Mesenchymal stem cell (in vitro differentiated cells and primary cell): ENCODE results near the gene GAL3ST3.

Experiments
- DNase-seq: peaks from one replicate; pipeline ENCODE4 v3.0.0-alpha.2; 2013
- H2AFZ ChIP-seq: one replicate; pipeline ENCODE4 v1.6.1; 2013; ENCODE audit warnings: low read depth, mild to moderate bottlenecking, control low read depth, inconsistent platforms, low read length, moderate library complexity
- H2AK5ac ChIP-seq: 2 replicates; pipeline ENCODE4 v1.6.1; 2013; ENCODE audit warnings: low read length, moderate library complexity, mild to moderate bottlenecking, inconsistent platforms; ENCODE audit not compliant: severe bottlenecking
- H2BK120ac ChIP-seq: one replicate; pipeline ENCODE4 v1.6.1; 2013; ENCODE audit warnings: low read depth, mild to moderate bottlenecking, inconsistent platforms, low read length, moderate library complexity
- H2BK12ac ChIP-seq, 2 experiments: one replicate each; pipeline ENCODE4 v1.6.1; 2013; ENCODE audit warnings: inconsistent platforms in 2 of 2, low read length in 2 of 2, mild to moderate bottlenecking in 2 of 2, moderate library complexity in 2 of 2, control low read depth in 1 of 2
- H2BK15ac ChIP-seq: one replicate; pipeline ENCODE4 v1.6.1; 2013; ENCODE audit warnings: mild to moderate bottlenecking, low read depth, inconsistent platforms; ENCODE audit not compliant: poor library complexity, severe bottlenecking
- H2BK5ac ChIP-seq: 2 replicates; pipeline ENCODE4 v1.6.1; 2013; ENCODE audit warnings: low read depth, mild to moderate bottlenecking, low read length, control low read depth, inconsistent platforms; ENCODE audit not compliant: poor library complexity, severe bottlenecking
- H3K14ac ChIP-seq, 2 experiments: one replicate each; pipeline ENCODE4 v1.6.1; 2013; ENCODE audit warnings: inconsistent platforms in 2 of 2, low read length in 2 of 2, control low read depth in 1 of 2, mild to moderate bottlenecking in 1 of 2, moderate library complexity in 1 of 2
- H3K18ac ChIP-seq, 2 experiments: one replicate each; pipeline ENCODE4 v1.6.1; 2013; ENCODE audit warnings: inconsistent platforms in 2 of 2, low read length in 2 of 2, control low read depth in 1 of 2, low read depth in 1 of 2, mild to moderate bottlenecking in 1 of 2
- H3K23ac ChIP-seq, 2 experiments: one replicate each; pipeline ENCODE4 v1.6.1; 2013; ENCODE audit warnings: inconsistent platforms in 2 of 2, low read length in 2 of 2, mild to moderate bottlenecking in 2 of 2, moderate library complexity in 2 of 2, control low read depth in 1 of 2
- H3K27ac ChIP-seq: 2 replicates; pipeline ENCODE4 v1.5.1; 2013; ENCODE audit warnings: mild to moderate bottlenecking, moderate library complexity, low read length, control low read depth, inconsistent platforms; ENCODE audit not compliant: poor library complexity, severe bottlenecking
- H3K27me3 ChIP-seq, 2 experiments: 2 replicates each; pipeline versions ENCODE4 v1.6.1 to v1.7.0; 2013; ENCODE audit warnings: low read length in 2 of 2, mild to moderate bottlenecking in 2 of 2, moderate library complexity in 2 of 2, control low read depth in 1 of 2, inconsistent platforms in 1 of 2; ENCODE audit not compliant: control insufficient read depth in 1 of 2, insufficient read depth in 1 of 2
- H3K36me3 ChIP-seq, 2 experiments: 2 replicates each; pipeline versions ENCODE4 v1.6.1 to v1.7.0; 2013; ENCODE audit warnings: low read length in 2 of 2, control low read depth in 1 of 2, inconsistent platforms in 1 of 2, low read depth in 1 of 2, mild to moderate bottlenecking in 1 of 2; ENCODE audit not compliant: insufficient read depth in 2 of 2, control insufficient read depth in 1 of 2
- H3K4ac ChIP-seq, 2 experiments: one replicate each; pipeline ENCODE4 v1.6.1; 2013; ENCODE audit warnings: inconsistent platforms in 2 of 2, low read length in 2 of 2, mild to moderate bottlenecking in 2 of 2, moderate library complexity in 2 of 2, control low read depth in 1 of 2, low read depth in 1 of 2
- H3K4me1 ChIP-seq: 2 replicates; pipeline ENCODE4 v1.6.1; 2013; ENCODE audit warnings: low read depth, low read length, control low read depth; ENCODE audit not compliant: control insufficient read depth, insufficient read depth
- H3K4me2 ChIP-seq: 2 replicates; pipeline ENCODE4 v1.6.1; 2013; ENCODE audit warnings: low read length, mild to moderate bottlenecking, inconsistent platforms; ENCODE audit not compliant: poor library complexity, severe bottlenecking
- H3K4me3 ChIP-seq, 2 experiments: 2 replicates each; pipeline versions ENCODE4 v1.5.1 to v1.7.0; 2013; ENCODE audit warnings: low read length in 2 of 2, mild to moderate bottlenecking in 2 of 2, control low read depth in 1 of 2, low read depth in 1 of 2; ENCODE audit not compliant: insufficient read depth in 1 of 2
- H3K79me1 ChIP-seq: replicated peaks from 2 replicates; pipeline ENCODE4 v1.6.1; 2013; ENCODE audit warnings: mild to moderate bottlenecking, control low read depth, low read length, inconsistent platforms; ENCODE audit not compliant: poor library complexity, severe bottlenecking
- H3K9ac ChIP-seq: 2 replicates; pipeline ENCODE4 v1.7.0; 2013; ENCODE audit warnings: mild to moderate bottlenecking, low read length, moderate library complexity
- H3K9me3 ChIP-seq: 2 replicates; pipeline ENCODE4 v1.7.0; 2013; ENCODE audit warnings: mild to moderate bottlenecking, low read length; ENCODE audit not compliant: control insufficient read depth
- H4K8ac ChIP-seq: one replicate; pipeline ENCODE4 v1.6.1; 2013; ENCODE audit warnings: inconsistent platforms, mild to moderate bottlenecking, low read length, moderate library complexity
- H4K91ac ChIP-seq: one replicate; pipeline ENCODE4 v1.6.1; 2013; ENCODE audit warnings: mild to moderate bottlenecking, low read length, inconsistent platforms
- WGBS: methylation state at CpG from one replicate; pipeline ENCODE4 v1.1.7; 2013; ENCODE audit warnings: mixed read lengths; 5-methylcytosine and 5-hydroxymethylcytosine counted together

Gene GAL3ST3

GRCh38 chr11:66076561-66076960 is 27.6 kb upstream of the GAL3ST3 start:
- H3K4ac ChIP-seq, result no peak overlapping the region
- no peak overlapping the region for H4K91ac ChIP-seq
- no peak overlapping the region for H3K23ac ChIP-seq
- no peaks in the 10 kb centered on the region for H3K9me3 ChIP-seq
- no peak overlapping the region for H3K4me2 ChIP-seq
- no peak overlapping the region for H2BK5ac ChIP-seq
- no peak overlapping the region for H3K27ac ChIP-seq
- 94% methylated on average over 9 of the region's 9 CpGs for WGBS
- no peak overlapping the region for H2AFZ ChIP-seq
- H3K36me3 ChIP-seq, result peaks cover 22 to 24% of the 10 kb centered on the region in 2 experiments
- H2BK12ac ChIP-seq, result no peak overlapping the region
- H3K14ac ChIP-seq, result no peak overlapping the region
- no peak overlapping the region for H4K8ac ChIP-seq
- H2AK5ac ChIP-seq, result no peak overlapping the region
- no peak overlapping the region for H3K4me3 ChIP-seq
- no peak overlapping the region for H2BK120ac ChIP-seq
- no peak overlapping the region for H3K9ac ChIP-seq
- no peak for DNase-seq
- H2BK15ac ChIP-seq, result no peak overlapping the region
- no peaks in the 10 kb centered on the region for H3K27me3 ChIP-seq
- peaks cover 11% of the 10 kb centered on the region for H3K4me1 ChIP-seq
- peak overlapping the region in 1 of 2 experiments; percentile 16 for H3K18ac ChIP-seq
- peaks cover 17% of the 10 kb centered on the region for H3K79me1 ChIP-seq

DNA sequence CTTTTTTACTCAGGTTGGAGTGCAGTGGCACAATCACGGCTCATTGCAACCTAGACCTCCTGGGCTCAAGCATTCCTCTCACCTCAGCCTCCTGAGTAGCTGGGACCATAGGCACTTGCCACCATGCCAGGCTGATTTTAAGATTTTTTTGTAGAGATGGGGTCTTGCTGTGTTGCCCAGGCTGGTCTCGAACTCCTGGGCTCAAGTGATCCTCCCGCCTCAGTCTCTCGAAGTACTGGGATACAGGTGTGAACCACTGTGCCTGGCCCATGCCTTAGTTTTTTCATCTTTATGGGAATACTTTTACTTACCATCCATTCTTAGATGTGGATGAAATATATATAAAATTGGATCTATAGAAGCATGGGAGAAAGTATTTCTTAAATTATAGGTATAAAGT is 26.3 kb upstream of the GAL3ST3 start:
- Histone ChIP-seq H3K4me3 (no peak overlapping the region), H3K27ac (no peak overlapping the region), H2AK5ac (no peak overlapping the region), H3K4me2 (no peak overlapping the region), H3K4me1 (peaks cover 3% of the 10 kb centered on the region), H3K18ac (no peak overlapping the region), H3K9ac (no peak overlapping the region), H2BK120ac (no peak overlapping the region), H4K91ac (no peak overlapping the region), H3K79me1 (peaks cover 10% of the 10 kb centered on the region), H4K8ac (no peak overlapping the region), H3K36me3 (peaks cover 24% of the 10 kb centered on the region in 2 experiments), H3K4ac (no peak overlapping the region), H3K27me3 (no peaks in the 10 kb centered on the region), H2BK5ac (no peak overlapping the region), H3K23ac (no peak overlapping the region), H3K9me3 (no peaks in the 10 kb centered on the region), H3K14ac (no peak overlapping the region), H2AFZ (no peak overlapping the region), H2BK15ac (no peak overlapping the region), H2BK12ac (no peak overlapping the region)
- 100% methylated on average over 2 of the region's 4 CpGs for WGBS
- DNase-seq, result no peak

DNA sequence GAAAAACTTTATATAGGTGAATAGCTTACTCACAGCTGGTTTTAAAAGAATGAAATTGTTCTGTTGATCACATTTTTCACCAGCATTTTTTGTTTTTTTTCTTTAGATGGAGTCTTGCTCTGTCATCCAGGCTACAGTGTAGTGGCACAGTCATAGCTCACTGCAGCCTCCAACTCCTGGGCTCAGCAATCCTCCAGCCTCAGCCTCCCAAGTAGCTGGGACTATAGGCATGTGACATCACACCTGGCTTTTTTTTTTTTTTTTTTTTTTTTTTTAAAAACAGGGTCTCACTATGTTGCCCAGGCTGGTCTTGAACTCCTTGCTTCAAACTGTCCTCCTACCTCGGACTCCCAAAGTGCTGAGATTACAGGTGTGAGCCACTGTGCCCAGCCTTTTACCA is 24.7 kb upstream of the GAL3ST3 start:
- H2BK120ac ChIP-seq, result no peak overlapping the region
- H3K18ac ChIP-seq, result no peak overlapping the region
- peaks cover 10% of the 10 kb centered on the region for H3K4me1 ChIP-seq
- H3K27me3 ChIP-seq, result no peaks in the 10 kb centered on the region
- peaks cover 5% of the 10 kb centered on the region for H3K79me1 ChIP-seq
- H3K9me3 ChIP-seq, result no peaks in the 10 kb centered on the region
- no peak overlapping the region for H3K27ac ChIP-seq
- no peak for DNase-seq
- H2BK15ac ChIP-seq, result no peak overlapping the region
- H3K14ac ChIP-seq, result no peak overlapping the region
- no peak overlapping the region for H2BK5ac ChIP-seq
- peaks cover 28 to 30% of the 10 kb centered on the region in 2 experiments for H3K36me3 ChIP-seq
- H2AK5ac ChIP-seq, result no peak overlapping the region
- H4K8ac ChIP-seq, result no peak overlapping the region
- H3K4me2 ChIP-seq, result no peak overlapping the region
- no peak overlapping the region for H3K4ac ChIP-seq
- no peak overlapping the region for H3K4me3 ChIP-seq
- no peak overlapping the region for H3K23ac ChIP-seq
- WGBS, result 100% methylated on average over 1 of the region's 1 CpG
- no peak overlapping the region for H4K91ac ChIP-seq
- no peak overlapping the region for H2BK12ac ChIP-seq
- H3K9ac ChIP-seq, result no peak overlapping the region
- H2AFZ ChIP-seq, result no peak overlapping the region

DNA sequence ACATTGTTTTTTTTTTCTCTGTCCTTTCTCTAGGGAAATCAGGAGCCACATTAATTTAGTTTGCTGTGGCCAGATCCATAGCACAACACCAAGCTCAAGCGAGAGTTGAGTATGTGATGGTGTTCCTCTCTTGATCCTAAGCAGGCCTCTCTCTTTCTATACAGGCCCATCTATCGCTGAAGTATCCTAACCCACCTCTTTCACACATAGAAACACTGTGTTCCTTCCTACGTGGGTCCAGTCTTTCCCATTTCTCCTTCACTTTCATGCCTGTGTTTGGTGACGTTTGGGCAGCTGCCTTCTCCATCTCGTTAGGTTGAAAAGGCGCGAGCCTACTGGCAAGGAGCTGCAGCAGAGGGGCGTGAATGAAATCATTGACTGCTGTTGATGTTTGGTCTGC is 23.6 kb upstream of the GAL3ST3 start:
- no peak overlapping the region for H3K23ac ChIP-seq
- 93% methylated on average over 8 of the region's 8 CpGs for WGBS
- no peak overlapping the region for H2AK5ac ChIP-seq
- no peak overlapping the region for H2BK15ac ChIP-seq
- peak overlapping the region in 1 of 2 experiments; percentile 39 for H3K4ac ChIP-seq
- no peak overlapping the region for H3K9ac ChIP-seq
- no peak overlapping the region for H3K14ac ChIP-seq
- H4K91ac ChIP-seq, result peak overlapping the region; percentile 52
- no peaks in the 10 kb centered on the region for H3K9me3 ChIP-seq
- H3K27me3 ChIP-seq, result no peaks in the 10 kb centered on the region
- H4K8ac ChIP-seq, result no peak overlapping the region
- peaks cover 39 to 41% of the 10 kb centered on the region in 2 experiments for H3K36me3 ChIP-seq
- no peak overlapping the region for H2BK5ac ChIP-seq
- H2AFZ ChIP-seq, result no peak overlapping the region
- no peak for DNase-seq
- peaks cover 15% of the 10 kb centered on the region for H3K4me1 ChIP-seq
- no peak overlapping the region for H3K27ac ChIP-seq
- no peak overlapping the region for H3K18ac ChIP-seq
- peak overlapping the region in 1 of 2 experiments; percentile 79 for H3K4me3 ChIP-seq
- H3K4me2 ChIP-seq, result no peak overlapping the region
- H2BK120ac ChIP-seq, result no peak overlapping the region
- H3K79me1 ChIP-seq, result peaks cover 8% of the 10 kb centered on the region
- peak overlapping the region in 1 of 2 experiments; percentile 77 for H2BK12ac ChIP-seq
